KMS-11 (cell line): ENCODE results near the gene RBMS3.

Experiments
- H2AFZ ChIP-seq: fragments of 200-600 bp; sonication (generic); 2 replicates; pipeline ENCODE4 v1.6.1; 2016; ENCODE audit warnings: antibody characterized with exemption, mixed run types, low read depth
- H3K27ac ChIP-seq: fragments of 200-600 bp; sonication (generic); 2 replicates; pipeline ENCODE4 v1.6.1; 2016; ENCODE audit warnings: mild to moderate bottlenecking, mixed run types
- H3K27me3 ChIP-seq: fragments of 200-600 bp; sonication (generic); 2 replicates; pipeline ENCODE4 v1.6.1; 2017; ENCODE audit warnings: mild to moderate bottlenecking, low read depth, mixed run types, moderate library complexity; ENCODE audit not compliant: insufficient read depth
- H3K36me3 ChIP-seq: fragments of 200-600 bp; sonication (generic); 2 replicates; pipeline ENCODE4 v1.6.1; 2017; ENCODE audit warnings: mild to moderate bottlenecking, mixed run types; ENCODE audit not compliant: insufficient read depth
- H3K4me1 ChIP-seq: fragments of 200-600 bp; sonication (generic); 2 replicates; pipeline ENCODE4 v1.6.1; 2016; ENCODE audit warnings: mild to moderate bottlenecking, low read depth, mixed run types; ENCODE audit not compliant: poor library complexity, severe bottlenecking
- H3K4me2 ChIP-seq: fragments of 200-600 bp; sonication (generic); 2 replicates; pipeline ENCODE4 v1.7.0; 2016; ENCODE audit warnings: mild to moderate bottlenecking, mixed run types
- H3K4me3 ChIP-seq: fragments of 200-600 bp; sonication (generic); IDR thresholded peaks from 2 replicates; pipeline ENCODE4 v1.6.1; 2017; ENCODE audit warnings: low read depth, low read length, mixed read lengths; ENCODE audit not compliant: insufficient read depth
- H3K79me2 ChIP-seq: fragments of 200-600 bp; sonication (generic); 2 replicates; pipeline ENCODE4 v1.6.1; 2016; ENCODE audit warnings: low read depth, mixed run types; ENCODE audit not compliant: insufficient read depth
- H3K9ac ChIP-seq: fragments of 200-600 bp; sonication (generic); 2 replicates; pipeline ENCODE4 v1.6.1; 2016; ENCODE audit warnings: mild to moderate bottlenecking, mixed run types
- H4K20me1 ChIP-seq: fragments of 200-600 bp; sonication (generic); 2 replicates; pipeline ENCODE4 v1.6.1; 2016; ENCODE audit warnings: mild to moderate bottlenecking, mixed run types; ENCODE audit not compliant: insufficient read depth
- TF ChIP-seq, protein P1 (sequence below): fragments of 200-600 bp; sonication (generic); conservative IDR thresholded peaks from 2 replicates; pipeline ENCODE4 v1.6.1; 2017; ENCODE audit warnings: low read depth, mild to moderate bottlenecking, antibody characterized with exemption, low read length, moderate library complexity, mixed read lengths

The RBMS3 gene

DNA sequence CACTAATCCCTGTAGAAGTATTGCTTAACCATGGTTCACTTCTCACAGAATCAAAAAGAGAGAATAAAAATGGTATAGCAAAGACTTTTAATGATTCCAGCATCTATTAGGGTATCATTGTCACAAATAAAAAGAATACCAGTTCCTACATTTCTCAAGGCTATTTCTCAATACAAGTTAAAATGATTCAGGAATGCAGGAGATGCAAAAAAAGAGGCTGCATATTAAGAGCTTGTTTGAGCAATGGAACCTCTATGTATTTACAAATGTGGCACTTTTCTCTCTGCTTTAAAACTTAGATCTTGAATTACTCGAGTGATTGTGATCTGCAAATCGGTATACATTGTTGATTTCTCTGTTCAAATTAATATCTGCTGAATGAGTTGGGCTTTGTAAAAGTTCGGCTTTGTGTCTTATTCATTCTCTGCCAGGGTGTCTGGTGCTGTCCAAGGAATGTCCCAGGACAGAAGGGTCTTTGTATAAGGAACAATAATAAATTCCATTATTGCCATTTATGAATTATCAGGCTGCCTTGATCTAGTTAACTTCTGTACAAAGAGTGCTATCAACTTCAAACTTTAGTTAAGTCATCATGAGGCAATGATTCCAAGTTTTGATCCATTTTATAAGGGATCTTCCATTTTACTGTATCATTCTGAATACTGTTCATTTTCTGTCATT is 364.2 kb downstream of the RBMS3 start:
- Histone ChIP-seq H3K4me3 (no peak overlapping the region), H2AFZ (no peak overlapping the region), H3K4me1 (no peaks in the 10 kb centered on the region), H3K9ac (no peak overlapping the region), H3K36me3 (no peaks in the 10 kb centered on the region), H3K79me2 (no peaks in the 10 kb centered on the region), H3K27ac (no peak overlapping the region), H3K4me2 (no peak overlapping the region), H3K27me3 (no peaks in the 10 kb centered on the region), H4K20me1 (no peaks in the 10 kb centered on the region)
- TF ChIP-seq, protein P1, sequence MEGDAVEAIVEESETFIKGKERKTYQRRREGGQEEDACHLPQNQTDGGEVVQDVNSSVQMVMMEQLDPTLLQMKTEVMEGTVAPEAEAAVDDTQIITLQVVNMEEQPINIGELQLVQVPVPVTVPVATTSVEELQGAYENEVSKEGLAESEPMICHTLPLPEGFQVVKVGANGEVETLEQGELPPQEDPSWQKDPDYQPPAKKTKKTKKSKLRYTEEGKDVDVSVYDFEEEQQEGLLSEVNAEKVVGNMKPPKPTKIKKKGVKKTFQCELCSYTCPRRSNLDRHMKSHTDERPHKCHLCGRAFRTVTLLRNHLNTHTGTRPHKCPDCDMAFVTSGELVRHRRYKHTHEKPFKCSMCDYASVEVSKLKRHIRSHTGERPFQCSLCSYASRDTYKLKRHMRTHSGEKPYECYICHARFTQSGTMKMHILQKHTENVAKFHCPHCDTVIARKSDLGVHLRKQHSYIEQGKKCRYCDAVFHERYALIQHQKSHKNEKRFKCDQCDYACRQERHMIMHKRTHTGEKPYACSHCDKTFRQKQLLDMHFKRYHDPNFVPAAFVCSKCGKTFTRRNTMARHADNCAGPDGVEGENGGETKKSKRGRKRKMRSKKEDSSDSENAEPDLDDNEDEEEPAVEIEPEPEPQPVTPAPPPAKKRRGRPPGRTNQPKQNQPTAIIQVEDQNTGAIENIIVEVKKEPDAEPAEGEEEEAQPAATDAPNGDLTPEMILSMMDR, result no peak

- Histone ChIP-seq H3K4me3 (no peak overlapping the region), H3K36me3 (no peaks in the 10 kb centered on the region), H4K20me1 (no peaks in the 10 kb centered on the region), H3K4me2 (no peak overlapping the region), H3K27me3 (no peaks in the 10 kb centered on the region), H3K9ac (no peak overlapping the region), H2AFZ (no peak overlapping the region), H3K4me1 (no peaks in the 10 kb centered on the region), H3K79me2 (no peaks in the 10 kb centered on the region), H3K27ac (no peak overlapping the region)
- TF ChIP-seq, protein P1, result no peak
Observed at GRCh38 chr3:29646043-29646442, 365.2 kb downstream of the RBMS3 start.

DNA sequence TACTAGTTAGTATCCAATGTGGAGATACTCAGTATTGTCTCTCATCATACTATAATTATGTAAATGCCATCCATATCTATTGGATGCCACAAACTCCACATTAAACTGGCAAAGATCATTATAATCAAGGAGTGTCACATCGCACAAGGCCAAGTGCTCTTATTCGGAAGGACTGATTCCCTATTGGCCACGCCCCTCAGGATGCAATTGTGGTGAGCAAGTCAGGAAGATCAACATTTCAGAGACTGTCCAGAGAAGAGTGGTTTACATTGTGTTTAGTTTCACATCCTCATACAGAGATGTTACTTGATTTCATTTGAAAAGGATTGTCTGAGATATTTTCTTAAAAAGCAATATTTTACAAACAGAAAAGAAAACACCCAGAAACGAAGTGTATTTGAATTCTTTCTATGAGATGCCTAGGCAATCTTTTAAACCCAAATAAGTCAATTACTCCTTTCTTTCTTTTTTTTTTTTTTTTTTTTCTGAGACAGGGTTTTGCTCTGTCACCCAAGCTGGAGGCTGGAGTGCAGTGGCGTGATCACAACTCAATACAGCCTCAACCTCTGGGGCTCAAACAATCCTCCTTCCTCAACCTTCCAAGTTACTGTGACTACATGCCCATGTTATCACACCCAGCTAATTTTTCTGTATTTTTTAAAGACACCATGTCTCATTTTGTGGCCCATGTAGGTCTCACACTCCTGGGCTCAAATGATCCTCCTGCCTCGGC is 369.1 kb downstream of the RBMS3 start:
- H3K27ac ChIP-seq, result no peak overlapping the region
- H3K4me2 ChIP-seq, result no peak overlapping the region
- H3K27me3 ChIP-seq, result no peaks in the 10 kb centered on the region
- H3K9ac ChIP-seq, result no peak overlapping the region
- H3K4me3 ChIP-seq, result no peak overlapping the region
- H4K20me1 ChIP-seq, result no peaks in the 10 kb centered on the region
- H3K79me2 ChIP-seq, result no peaks in the 10 kb centered on the region
- TF ChIP-seq, protein P1, result no peak
- H3K4me1 ChIP-seq, result no peaks in the 10 kb centered on the region
- H3K36me3 ChIP-seq, result no peaks in the 10 kb centered on the region
- H2AFZ ChIP-seq, result no peak overlapping the region

- Histone ChIP-seq H3K9ac (no peak overlapping the region), H3K36me3 (no peaks in the 10 kb centered on the region), H3K79me2 (no peaks in the 10 kb centered on the region), H3K27ac (no peak overlapping the region), H3K4me3 (no peak overlapping the region), H3K4me1 (no peaks in the 10 kb centered on the region), H3K4me2 (no peak overlapping the region), H2AFZ (no peak overlapping the region), H4K20me1 (no peaks in the 10 kb centered on the region), H3K27me3 (no peaks in the 10 kb centered on the region)
- TF ChIP-seq, protein P1, result no peak
Observed at GRCh38 chr3:29653680-29654079, 372.8 kb downstream of the RBMS3 start.
